Liver (tissue), 3 donors: ENCODE results near the gene RIGI.

Source experiments
- EGR1 ChIP-seq, 2 donors: IDR thresholded peaks; 2 replicates each; pipeline ENCODE4 v1.6.1; 2016 to 2018; ENCODE audit warnings: antibody characterized with exemption in 2 of 2, low read depth in 2 of 2
- HNF4A ChIP-seq, 2 donors: conservative IDR thresholded peaks; 2 replicates each; pipeline ENCODE4 v1.6.1; 2016; ENCODE audit warnings: antibody characterized with exemption in 2 of 2, mild to moderate bottlenecking in 2 of 2
- SP1 ChIP-seq: IDR thresholded peaks from 2 replicates; pipeline ENCODE4 v1.6.1; 2018; ENCODE audit warnings: antibody characterized with exemption, mild to moderate bottlenecking
- TF ChIP-seq, protein P1 (sequence below): fragments of 150-350 bp; IDR thresholded peaks from 2 replicates; pipeline ENCODE4 v1.5.1; 2017; ENCODE audit warnings: improper control_type of control experiment, low read depth, low read length; ENCODE audit not compliant: missing input control
- TF ChIP-seq, protein P2 (sequence below): IDR thresholded peaks from 2 replicates; pipeline ENCODE4 v1.6.1; 2016; ENCODE audit warnings: antibody characterized with exemption
- TF ChIP-seq, protein P3 (sequence below): IDR thresholded peaks from 2 replicates; pipeline ENCODE4 v1.6.1; 2016; ENCODE audit warnings: antibody characterized with exemption
- donor health status: healthy.
- donor health status: healthy.

DNA sequence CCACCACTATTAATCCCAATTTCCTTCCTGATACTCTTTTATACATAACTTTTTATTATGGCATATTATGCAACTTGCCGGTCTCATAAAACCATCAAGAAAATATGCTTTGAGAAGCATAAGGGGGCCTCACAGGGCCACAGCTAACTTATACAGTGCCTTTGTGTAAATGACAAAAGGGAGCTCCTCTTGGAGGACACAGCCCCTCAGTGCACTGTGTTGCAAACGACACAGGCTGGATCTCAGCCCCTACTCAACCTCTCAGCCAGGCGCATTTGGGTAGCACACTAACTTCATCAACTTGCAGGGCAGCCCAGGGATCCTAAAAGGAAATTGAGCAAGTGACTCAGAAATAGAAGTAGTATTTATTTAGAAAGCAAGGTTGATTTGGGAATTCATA, 35.4 kb downstream of the RIGI start:
- TF ChIP-seq, protein P1, sequence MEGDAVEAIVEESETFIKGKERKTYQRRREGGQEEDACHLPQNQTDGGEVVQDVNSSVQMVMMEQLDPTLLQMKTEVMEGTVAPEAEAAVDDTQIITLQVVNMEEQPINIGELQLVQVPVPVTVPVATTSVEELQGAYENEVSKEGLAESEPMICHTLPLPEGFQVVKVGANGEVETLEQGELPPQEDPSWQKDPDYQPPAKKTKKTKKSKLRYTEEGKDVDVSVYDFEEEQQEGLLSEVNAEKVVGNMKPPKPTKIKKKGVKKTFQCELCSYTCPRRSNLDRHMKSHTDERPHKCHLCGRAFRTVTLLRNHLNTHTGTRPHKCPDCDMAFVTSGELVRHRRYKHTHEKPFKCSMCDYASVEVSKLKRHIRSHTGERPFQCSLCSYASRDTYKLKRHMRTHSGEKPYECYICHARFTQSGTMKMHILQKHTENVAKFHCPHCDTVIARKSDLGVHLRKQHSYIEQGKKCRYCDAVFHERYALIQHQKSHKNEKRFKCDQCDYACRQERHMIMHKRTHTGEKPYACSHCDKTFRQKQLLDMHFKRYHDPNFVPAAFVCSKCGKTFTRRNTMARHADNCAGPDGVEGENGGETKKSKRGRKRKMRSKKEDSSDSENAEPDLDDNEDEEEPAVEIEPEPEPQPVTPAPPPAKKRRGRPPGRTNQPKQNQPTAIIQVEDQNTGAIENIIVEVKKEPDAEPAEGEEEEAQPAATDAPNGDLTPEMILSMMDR = no peak
- TF ChIP-seq HNF4A (conservative IDR thresholded peaks at IDR 0.05) (no peak), SP1 (no peak), EGR1 (IDR thresholded peaks at IDR 0.05; ENCODE audit: low read depth in 2 of 2) (no peak)
- TF ChIP-seq, protein P2, sequence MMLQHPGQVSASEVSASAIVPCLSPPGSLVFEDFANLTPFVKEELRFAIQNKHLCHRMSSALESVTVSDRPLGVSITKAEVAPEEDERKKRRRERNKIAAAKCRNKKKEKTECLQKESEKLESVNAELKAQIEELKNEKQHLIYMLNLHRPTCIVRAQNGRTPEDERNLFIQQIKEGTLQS = no peak
- TF ChIP-seq, protein P3, sequence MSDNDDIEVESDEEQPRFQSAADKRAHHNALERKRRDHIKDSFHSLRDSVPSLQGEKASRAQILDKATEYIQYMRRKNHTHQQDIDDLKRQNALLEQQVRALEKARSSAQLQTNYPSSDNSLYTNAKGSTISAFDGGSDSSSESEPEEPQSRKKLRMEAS = no peak
